H7 (cell line): ENCODE data around the gene PTP4A1. TPM values are rescaled to one million over a fixed set of nuclear protein-coding genes. Genes with fewer than 3 reads are reported as not detected.

Source experiments
- DNase-seq: peaks from one replicate; pipeline ENCODE4 v3.0.0; 2012
- H3K27me3 ChIP-seq: 2 replicates; pipeline ENCODE4 v1.6.0; 2011; ENCODE audit warnings: mild to moderate bottlenecking, low read length; ENCODE audit not compliant: control insufficient read depth, insufficient read depth
- H3K36me3 ChIP-seq: replicated peaks from 2 replicates; pipeline ENCODE4 v1.5.1; 2011; ENCODE audit warnings: low read length; ENCODE audit not compliant: control insufficient read depth, insufficient read depth
- H3K4me3 ChIP-seq: 2 replicates; pipeline ENCODE4 v1.5.1; 2011; ENCODE audit warnings: low read depth, mild to moderate bottlenecking, control low read depth, low read length, moderate library complexity; ENCODE audit not compliant: insufficient read depth
- total RNA-seq: library from RNA; depleted of rRNA; stranded (reverse); fragments of >200 nt; shearing (Covaris generic); gene quantifications from 2 replicates; pipeline ENCODE4 v1.2.3, GENCODE V29; 2014

PTP4A1 gene
- total RNA-seq, 1 experiment from 2014 or later: 8.7 TPM

- DNase-seq: no peak
- H3K36me3 ChIP-seq: no peaks in the 10 kb centered on the region
- peaks cover 50% of the 10 kb centered on the region; the same call in 1 of the 2 replicates for H3K27me3 ChIP-seq
- no peak overlapping the region for H3K4me3 ChIP-seq
These were observed 29.3 kb upstream of the PTP4A1 start for GRCh38 chr6:63543001-63543400.

GRCh38 chr6:63543982-63544381, 28.3 kb upstream of the PTP4A1 start:
- peaks cover 47% of the 10 kb centered on the region; the same call in 1 of the 2 replicates for H3K27me3 ChIP-seq

GRCh38 chr6:63546236-63546635, 26.0 kb upstream of the PTP4A1 start:
- Histone ChIP-seq H3K27me3 (peaks cover 35% of the 10 kb centered on the region; the same call in 1 of the 2 replicates), H3K4me3 (no peak overlapping the region), H3K36me3 (no peaks in the 10 kb centered on the region)
- DNase-seq: no peak

More at GRCh38 chr6:63543982-63544381, 28.3 kb upstream of the PTP4A1 start:
- no peak overlapping the region for H3K4me3 ChIP-seq
- DNase-seq: no peak
- H3K36me3 ChIP-seq: no peaks in the 10 kb centered on the region

- peaks cover 32% of the 10 kb centered on the region; the same call in 1 of the 2 replicates for H3K27me3 ChIP-seq
These were observed 25.6 kb upstream of the PTP4A1 start for GRCh38 chr6:63546697-63547096.

GRCh38 chr6:63549076-63549475, 23.2 kb upstream of the PTP4A1 start:
- no peaks in the 10 kb centered on the region for H3K36me3 ChIP-seq
- no peak for DNase-seq
- peaks cover 10% of the 10 kb centered on the region; the same call in 1 of the 2 replicates for H3K27me3 ChIP-seq
- H3K4me3 ChIP-seq: no peak overlapping the region

More at GRCh38 chr6:63546697-63547096, 25.6 kb upstream of the PTP4A1 start:
- no peak for DNase-seq
- Histone ChIP-seq H3K4me3 (no peak overlapping the region), H3K36me3 (no peaks in the 10 kb centered on the region)

GRCh38 chr6:63553208-63553607, 19.1 kb upstream of the PTP4A1 start:
- Histone ChIP-seq H3K36me3 (no peaks in the 10 kb centered on the region), H3K27me3 (peaks cover under 1% of the 10 kb centered on the region; the same call in 1 of the 2 replicates), H3K4me3 (no peak overlapping the region)
- DNase-seq: no peak

GRCh38 chr6:63553900-63554299, 18.4 kb upstream of the PTP4A1 start:
- Histone ChIP-seq H3K4me3 (no peak overlapping the region), H3K27me3 (peaks cover 2% of the 10 kb centered on the region; the same call in 1 of the 2 replicates), H3K36me3 (no peaks in the 10 kb centered on the region)
- DNase-seq: no peak

- DNase-seq: no peak
These were observed 17.5 kb upstream of the PTP4A1 start for GRCh38 chr6:63554782-63555181.

GRCh38 chr6:63556369-63556768, 15.9 kb upstream of the PTP4A1 start:
- H3K4me3 ChIP-seq: no peak overlapping the region
- no peak for DNase-seq
- peaks cover 2% of the 10 kb centered on the region; the same call in 1 of the 2 replicates for H3K27me3 ChIP-seq
- H3K36me3 ChIP-seq: no peaks in the 10 kb centered on the region

More at GRCh38 chr6:63554782-63555181, 17.5 kb upstream of the PTP4A1 start:
- Histone ChIP-seq H3K36me3 (no peaks in the 10 kb centered on the region), H3K27me3 (peaks cover 2% of the 10 kb centered on the region; the same call in 1 of the 2 replicates), H3K4me3 (no peak overlapping the region)

GRCh38 chr6:63558278-63558677, 14.0 kb upstream of the PTP4A1 start:
- no peak for DNase-seq
- H3K4me3 ChIP-seq: no peak overlapping the region
- no peaks in the 10 kb centered on the region for H3K36me3 ChIP-seq
- peaks cover 2% of the 10 kb centered on the region; the same call in 1 of the 2 replicates for H3K27me3 ChIP-seq

GRCh38 chr6:63560801-63561287, 11.4 kb upstream of the PTP4A1 start:
- H3K4me3 ChIP-seq: no peak overlapping the region
- no peak for DNase-seq
- no peaks in the 10 kb centered on the region for H3K36me3 ChIP-seq
- H3K27me3 ChIP-seq: peaks cover 2% of the 10 kb centered on the region; the same call in 1 of the 2 replicates

- DNase-seq: no peak
- peaks cover 2% of the 10 kb centered on the region; the same call in 1 of the 2 replicates for H3K27me3 ChIP-seq
- no peaks in the 10 kb centered on the region for H3K36me3 ChIP-seq
- H3K4me3 ChIP-seq: no peak overlapping the region
These were observed 11.0 kb upstream of the PTP4A1 start for GRCh38 chr6:63561288-63561687.

- Histone ChIP-seq H3K36me3 (no peaks in the 10 kb centered on the region), H3K27me3 (peaks cover 2% of the 10 kb centered on the region; the same call in 1 of the 2 replicates), H3K4me3 (no peak overlapping the region)
- DNase-seq: no peak
These were observed 9.0 kb upstream of the PTP4A1 start for GRCh38 chr6:63563235-63563634.

- no peak overlapping the region for H3K4me3 ChIP-seq
- no peaks in the 10 kb centered on the region for H3K36me3 ChIP-seq
- DNase-seq: no peak
- H3K27me3 ChIP-seq: peaks cover 6% of the 10 kb centered on the region; the same call in 1 of the 2 replicates
These were observed 7.1 kb upstream of the PTP4A1 start for GRCh38 chr6:63565058-63565726.
